Hepatocyte (in vitro differentiated cells): ENCODE results near the gene TRIM14. TPM values are rescaled to one million over a fixed set of nuclear protein-coding genes. Genes with fewer than 3 reads are reported as not detected.

Source experiments
- DNase-seq: peaks from one replicate; pipeline ENCODE4 v3.0.0-alpha.2; 2016; ENCODE audit warnings: low spot score
- H2AFZ ChIP-seq: fragments of 200-600 bp; sonication (generic); 2 replicates; pipeline ENCODE4 v1.6.0; 2016; ENCODE audit warnings: antibody characterized with exemption, mild to moderate bottlenecking
- H3K27ac ChIP-seq: fragments of 200-600 bp; sonication (generic); 2 replicates; pipeline ENCODE4 v1.5.1; 2016; ENCODE audit warnings: mild to moderate bottlenecking
- H3K27me3 ChIP-seq: fragments of 200-600 bp; sonication (generic); 2 replicates; pipeline ENCODE4 v1.6.1; 2016
- H3K36me3 ChIP-seq: fragments of 200-600 bp; sonication (generic); replicated peaks from 2 replicates; pipeline ENCODE4 v1.5.1; 2016; ENCODE audit warnings: low read depth; ENCODE audit not compliant: insufficient read depth
- H3K4me1 ChIP-seq: fragments of 200-600 bp; sonication (generic); 2 replicates; pipeline ENCODE4 v1.5.1; 2016; ENCODE audit warnings: mild to moderate bottlenecking, moderate library complexity; ENCODE audit not compliant: insufficient read depth
- H3K4me2 ChIP-seq: fragments of 200-600 bp; sonication (generic); 2 replicates; pipeline ENCODE4 v1.6.0; 2016
- H3K4me3 ChIP-seq: fragments of 200-600 bp; sonication (generic); 2 replicates; pipeline ENCODE4 v1.5.1; 2016; ENCODE audit warnings: mild to moderate bottlenecking
- H3K79me2 ChIP-seq: fragments of 200-600 bp; sonication (generic); 2 replicates; pipeline ENCODE4 v1.6.0; 2017; ENCODE audit warnings: mild to moderate bottlenecking
- H3K9me2 ChIP-seq: fragments of 200-600 bp; sonication (generic); replicated peaks from 2 replicates; pipeline ENCODE4 v1.6.0; 2017; ENCODE audit warnings: mild to moderate bottlenecking; ENCODE audit not compliant: insufficient read depth
- H3K9me3 ChIP-seq: fragments of 200-600 bp; sonication (generic); 2 replicates; pipeline ENCODE4 v1.5.1; 2016; ENCODE audit warnings: low read depth, mild to moderate bottlenecking
- H4K20me1 ChIP-seq: fragments of 200-600 bp; sonication (generic); 2 replicates; pipeline ENCODE4 v1.6.0; 2016; ENCODE audit warnings: mild to moderate bottlenecking; ENCODE audit not compliant: insufficient read depth, poor library complexity, severe bottlenecking
- CTCF ChIP-seq: fragments of 200-600 bp; sonication (generic); IDR thresholded peaks from 2 replicates; pipeline ENCODE4 v1.5.1; 2016; ENCODE audit warnings: antibody characterized with exemption, mild to moderate bottlenecking; ENCODE audit not compliant: poor library complexity
- EZH2 ChIP-seq: fragments of 200-600 bp; sonication (generic); IDR thresholded peaks from 2 replicates; pipeline ENCODE4 v1.6.1; 2016; ENCODE audit warnings: antibody characterized with exemption, mild to moderate bottlenecking, borderline replicate concordance
- EZH2phosphoT487 ChIP-seq: fragments of 200-600 bp; sonication (generic); IDR thresholded peaks from one replicate; pipeline ENCODE4 v1.6.1; 2018; ENCODE audit warnings: antibody characterized with exemption, mild to moderate bottlenecking, low read depth, moderate library complexity; ENCODE audit not compliant: unreplicated experiment, severe bottlenecking
- WGBS: methylation state at CpG from one replicate; pipeline ENCODE4 v1.1.6; 2016; ENCODE audit warnings: low lambda C conversion rate; ENCODE audit errors: missing lambda C conversion rate; 5-methylcytosine and 5-hydroxymethylcytosine counted together
- polyA plus RNA-seq: library from polyadenylated mRNA; unstranded; fragments of >200 nt; fragmentation: Nextera tagmentation; extraction: Ambion mirVana; gene quantifications from 2 replicates; pipeline ENCODE4 v1.2.1, GENCODE V29; 2016
- total RNA-seq: library from RNA; depleted of rRNA; stranded (reverse); fragments of >200 nt; gene quantifications from 2 replicates; pipeline ENCODE4 v1.2.3, GENCODE V29; 2014

TRIM14 gene
- total and polyA plus RNA-seq, 2 experiments from 2014 or later = 8.1 to 10.0 TPM

- Histone ChIP-seq H3K4me3 (no peak overlapping the region), H2AFZ (no peak overlapping the region), H3K4me1 (no peaks in the 10 kb centered on the region), H3K36me3 (no peaks in the 10 kb centered on the region), H4K20me1 (no peaks in the 10 kb centered on the region), H3K9me2 (no peaks in the 10 kb centered on the region), H3K4me2 (no peak overlapping the region), H3K79me2 (no peaks in the 10 kb centered on the region), H3K9me3 (no peaks in the 10 kb centered on the region), H3K27me3 (no peaks in the 10 kb centered on the region), H3K27ac (no peak overlapping the region)
- TF ChIP-seq EZH2phosphoT487 (no peak), EZH2 (no peak), CTCF (no peak)
- WGBS = 87% methylated on average over 4 of the region's 4 CpGs
- DNase-seq = no peak
These were observed 34.0 kb downstream of the TRIM14 start for GRCh38 chr9:98085058-98085457.

- DNase-seq = no peak
- 93% methylated on average over 3 of the region's 3 CpGs for WGBS
- H2AFZ ChIP-seq = no peak overlapping the region
- no peaks in the 10 kb centered on the region for H3K27me3 ChIP-seq
- no peaks in the 10 kb centered on the region for H3K9me3 ChIP-seq
- H3K9me2 ChIP-seq = no peaks in the 10 kb centered on the region
- H3K79me2 ChIP-seq = no peaks in the 10 kb centered on the region
- no peaks in the 10 kb centered on the region for H3K36me3 ChIP-seq
- no peak for TF ChIP-seq EZH2
- TF ChIP-seq CTCF = no peak
- no peak for TF ChIP-seq EZH2phosphoT487
- H4K20me1 ChIP-seq = no peaks in the 10 kb centered on the region
- H3K4me3 ChIP-seq = no peak overlapping the region
- H3K4me2 ChIP-seq = no peak overlapping the region
- no peaks in the 10 kb centered on the region for H3K4me1 ChIP-seq
- no peak overlapping the region for H3K27ac ChIP-seq
These were observed 34.6 kb downstream of the TRIM14 start for GRCh38 chr9:98084396-98084795.

- H3K27ac ChIP-seq = no peak overlapping the region
- WGBS = 92% methylated on average over 7 of the region's 7 CpGs
- no peaks in the 10 kb centered on the region for H3K9me3 ChIP-seq
- H3K79me2 ChIP-seq = no peaks in the 10 kb centered on the region
- no peak overlapping the region for H3K4me3 ChIP-seq
- no peaks in the 10 kb centered on the region for H4K20me1 ChIP-seq
- no peak for TF ChIP-seq EZH2phosphoT487
- no peak for TF ChIP-seq EZH2
- no peak for TF ChIP-seq CTCF
- no peaks in the 10 kb centered on the region for H3K36me3 ChIP-seq
- no peak overlapping the region for H2AFZ ChIP-seq
- no peak overlapping the region for H3K4me2 ChIP-seq
- H3K9me2 ChIP-seq = no peaks in the 10 kb centered on the region
- no peaks in the 10 kb centered on the region for H3K4me1 ChIP-seq
- no peak for DNase-seq
- no peaks in the 10 kb centered on the region for H3K27me3 ChIP-seq
These were observed 35.3 kb downstream of the TRIM14 start for GRCh38 chr9:98083566-98084183.
